Right lobe of liver (tissue), 6 donors: ENCODE data around the gene PPAN. TPM values are rescaled to one million over a fixed set of nuclear protein-coding genes. Genes with fewer than 3 reads are reported as not detected.

Experiments
- ATAC-seq, 4 donors: fragments of 200-7000 bp; cut with Tn5 transposase; one replicate each; pipeline ENCODE4 v1.9.1; 2020; ENCODE audit warnings: mild to moderate bottlenecking in 4 of 4, moderate library complexity in 4 of 4
- DNase-seq, 3 donors: peaks; one replicate each; pipeline ENCODE4 v3.0.0-alpha.2; 2020
- H3K27ac ChIP-seq, 3 donors: fragments of 200-600 bp; one replicate each; pipeline ENCODE4 v1.8.0; 2022
- H3K27me3 ChIP-seq, 2 donors: fragments of 200-600 bp; one replicate each; pipeline ENCODE4 v1.8.0; 2022
- H3K36me3 ChIP-seq, 4 donors: fragments of 200-600 bp; sonication (generic) in 1 of 4; one replicate each; pipeline versions ENCODE4 v1.5.1 to v1.8.0; 2017 to 2022; ENCODE audit warnings: control low read depth in 1 of 4
- H3K4me1 ChIP-seq, 4 donors: fragments of 200-600 bp; sonication (generic) in 1 of 4; one replicate each; pipeline versions ENCODE4 v1.5.1 to v1.8.0; 2017 to 2022; ENCODE audit warnings: control low read depth in 1 of 4
- H3K4me3 ChIP-seq, 3 donors: fragments of 200-600 bp; one replicate each; pipeline ENCODE4 v1.8.0; 2022
- H3K9me3 ChIP-seq, 4 donors: fragments of 200-600 bp; sonication (generic) in 1 of 4; one replicate each; pipeline versions ENCODE4 v1.5.1 to v1.8.0; 2017 to 2022; ENCODE audit warnings: control low read depth in 1 of 4
- POLR2A ChIP-seq: fragments of 450-650 bp; IDR thresholded peaks from one replicate; pipeline ENCODE4 v1.6.1; 2017; ENCODE audit warnings: antibody characterized with exemption, mild to moderate bottlenecking
- WGBS: methylation state at CpG from one replicate; pipeline ENCODE4 v1.1.6; 2018; ENCODE audit warnings: low coverage, low lambda C conversion rate; ENCODE audit not compliant: insufficient coverage; ENCODE audit errors: missing lambda C conversion rate; 5-methylcytosine and 5-hydroxymethylcytosine counted together
- intact Hi-C, 2 donors: fragments of 100-400 bp; cut with DNase I; formaldehyde crosslinking; loops; one replicate each; pipeline versions ENCODE4 v1.11.2 to v1.14.1; 2022
- total RNA-seq, 6 experiments: library from RNA; depleted of rRNA in 2 of 6; stranded (reverse); fragments of >200 nt in 2 of 6; fragmentation: NEBNext Ultra II Directional in 3 of 6; extraction: Animal tissue kit (Norgen Biotek cat#: 25700) in 3 of 6; gene quantifications; one replicate each; pipeline versions ENCODE4 v1.1.0 to v1.2.4, GENCODE V29; 2016 to 2023
- TF ChIP-seq, protein P1 (sequence below), 4 donors: fragments of 200-600 bp in 3 of 4; fragments of 450-650 bp in 1 of 4; IDR thresholded peaks; one replicate each; pipeline versions ENCODE4 v1.5.1 to v1.8.0; 2016 to 2022; ENCODE audit warnings: antibody characterized with exemption in 4 of 4, mild to moderate bottlenecking in 2 of 4
- donor health status: DM: no; HTN: yes; CAD: no.
- donor health status: DM: no; HTN: no; CAD: no.
- donor health status: DM: no; HTN: no; CAD: no.
- donor health status: DM: no; HTN: yes; CAD: no.
- donor health status: DM: no; HTN: yes; CAD: no.

The PPAN gene
- total RNA-seq, 6 experiments from 2014 or later, result 11.2 to 19.9 (median 18.4) TPM

DNA sequence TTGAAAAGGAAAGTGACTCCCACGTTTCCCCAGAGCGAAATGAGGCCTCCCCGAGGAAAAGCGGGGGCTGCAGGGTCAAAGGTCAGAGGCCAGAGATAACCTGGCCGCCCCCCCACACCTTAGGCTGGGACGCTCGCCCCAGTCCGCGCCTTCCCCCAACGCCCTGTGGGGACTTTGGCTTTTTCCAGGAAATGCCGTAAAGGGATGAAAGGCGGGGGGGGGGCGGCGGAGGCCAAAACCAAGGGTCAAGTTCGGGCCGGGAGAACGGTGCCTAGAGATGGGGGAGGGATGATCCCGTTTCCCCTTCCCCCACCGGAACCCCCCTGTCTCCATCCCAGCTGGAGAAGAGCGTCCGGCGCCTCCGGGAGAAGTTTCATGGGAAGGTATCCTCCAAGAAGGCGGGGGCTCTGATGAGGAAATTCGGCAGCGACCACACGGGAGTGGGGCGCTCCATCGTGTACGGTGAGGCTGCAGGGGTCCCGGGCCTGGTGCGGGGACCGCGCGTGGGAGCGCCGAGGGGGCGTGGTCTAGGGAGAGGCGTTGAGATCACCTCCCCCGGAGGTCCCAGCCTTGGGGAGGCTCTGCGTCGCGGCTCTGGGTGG lies 19.5 kb upstream of the PPAN start:
- DNase-seq, result peak; percentile 81 to 84 (median 84)
- intact Hi-C loops, result no loop called here
- 0% methylated on average over 12 of the region's 43 CpGs for WGBS

DNA sequence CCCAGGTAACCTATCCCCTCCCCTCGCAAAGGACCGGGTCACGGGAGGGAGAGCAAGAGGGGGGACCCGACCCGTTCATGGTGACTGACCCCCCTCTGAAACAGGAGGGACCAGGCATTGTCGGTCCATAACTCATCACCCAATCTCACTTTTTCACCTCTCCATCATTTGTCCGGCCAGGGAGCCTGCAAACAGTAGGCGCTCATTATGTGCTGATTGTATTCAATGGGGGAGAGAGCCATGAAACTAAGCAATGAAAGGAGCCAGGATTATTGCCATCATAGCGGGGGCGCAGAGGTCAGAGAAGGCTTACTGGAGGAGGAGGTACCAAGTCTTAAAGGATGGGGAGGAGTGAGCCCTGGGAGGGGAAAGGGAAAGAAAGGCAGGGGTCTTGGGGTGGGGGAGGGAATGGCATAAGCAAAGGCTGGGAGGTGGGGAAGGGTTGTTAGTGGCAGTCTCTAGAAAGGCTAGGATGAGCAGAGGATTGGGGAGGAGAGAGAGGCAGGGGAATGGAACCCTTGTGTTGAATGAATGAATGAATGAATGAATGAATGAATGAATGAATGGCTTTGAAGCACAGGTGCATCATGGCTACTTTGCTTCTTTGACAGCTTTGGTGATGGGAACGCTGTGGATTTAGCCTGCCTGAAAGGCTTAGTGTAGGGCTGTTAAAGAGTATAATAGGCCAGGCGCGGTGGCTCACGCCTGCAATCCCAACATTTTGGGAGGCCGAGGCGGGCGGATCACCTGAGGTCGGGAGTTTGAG lies 18.7 kb upstream of the PPAN start:
- ATAC-seq (no peak), DNase-seq (no peak)
- peak overlapping the region; percentile 96 to 100 (median 99) for H3K4me3 ChIP-seq
- peak overlapping the region in 2 of 3 donors; percentile 97 for H3K27ac ChIP-seq
- intact Hi-C loops, result no loop called here
- H3K4me1 ChIP-seq, result peaks cover 0 to 33% (median 8%) of the 10 kb centered on the region in 4 donors
- H3K27me3 ChIP-seq, result no peaks in the 10 kb centered on the region
- H3K9me3 ChIP-seq, result no peaks in the 10 kb centered on the region
- 94% methylated on average over 5 of the region's 18 CpGs for WGBS
- no peak for TF ChIP-seq POLR2A
- TF ChIP-seq, protein P1, sequence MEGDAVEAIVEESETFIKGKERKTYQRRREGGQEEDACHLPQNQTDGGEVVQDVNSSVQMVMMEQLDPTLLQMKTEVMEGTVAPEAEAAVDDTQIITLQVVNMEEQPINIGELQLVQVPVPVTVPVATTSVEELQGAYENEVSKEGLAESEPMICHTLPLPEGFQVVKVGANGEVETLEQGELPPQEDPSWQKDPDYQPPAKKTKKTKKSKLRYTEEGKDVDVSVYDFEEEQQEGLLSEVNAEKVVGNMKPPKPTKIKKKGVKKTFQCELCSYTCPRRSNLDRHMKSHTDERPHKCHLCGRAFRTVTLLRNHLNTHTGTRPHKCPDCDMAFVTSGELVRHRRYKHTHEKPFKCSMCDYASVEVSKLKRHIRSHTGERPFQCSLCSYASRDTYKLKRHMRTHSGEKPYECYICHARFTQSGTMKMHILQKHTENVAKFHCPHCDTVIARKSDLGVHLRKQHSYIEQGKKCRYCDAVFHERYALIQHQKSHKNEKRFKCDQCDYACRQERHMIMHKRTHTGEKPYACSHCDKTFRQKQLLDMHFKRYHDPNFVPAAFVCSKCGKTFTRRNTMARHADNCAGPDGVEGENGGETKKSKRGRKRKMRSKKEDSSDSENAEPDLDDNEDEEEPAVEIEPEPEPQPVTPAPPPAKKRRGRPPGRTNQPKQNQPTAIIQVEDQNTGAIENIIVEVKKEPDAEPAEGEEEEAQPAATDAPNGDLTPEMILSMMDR (IDR thresholded peaks at IDR 0.05), result no peak
- H3K36me3 ChIP-seq, result peaks cover under 1 to 18% (median 9%) of the 10 kb centered on the region in 4 donors

More for the DNA sequence above, 19.5 kb upstream of the PPAN start:
- peak; percentile 55 to 61 (median 60) for ATAC-seq
- Histone ChIP-seq H3K36me3 (peaks cover 0 to 12% (median 5%) of the 10 kb centered on the region in 4 donors), H3K27ac (peak overlapping the region; percentile 90 to 97 (median 97)), H3K9me3 (no peaks in the 10 kb centered on the region), H3K4me3 (peak overlapping the region; percentile 96 to 100 (median 99)), H3K4me1 (peaks cover 0 to 26% (median 4%) of the 10 kb centered on the region in 4 donors), H3K27me3 (no peaks in the 10 kb centered on the region)
- TF ChIP-seq POLR2A, result no peak
- TF ChIP-seq, protein P1 (IDR thresholded peaks at IDR 0.05), result no peak

DNA sequence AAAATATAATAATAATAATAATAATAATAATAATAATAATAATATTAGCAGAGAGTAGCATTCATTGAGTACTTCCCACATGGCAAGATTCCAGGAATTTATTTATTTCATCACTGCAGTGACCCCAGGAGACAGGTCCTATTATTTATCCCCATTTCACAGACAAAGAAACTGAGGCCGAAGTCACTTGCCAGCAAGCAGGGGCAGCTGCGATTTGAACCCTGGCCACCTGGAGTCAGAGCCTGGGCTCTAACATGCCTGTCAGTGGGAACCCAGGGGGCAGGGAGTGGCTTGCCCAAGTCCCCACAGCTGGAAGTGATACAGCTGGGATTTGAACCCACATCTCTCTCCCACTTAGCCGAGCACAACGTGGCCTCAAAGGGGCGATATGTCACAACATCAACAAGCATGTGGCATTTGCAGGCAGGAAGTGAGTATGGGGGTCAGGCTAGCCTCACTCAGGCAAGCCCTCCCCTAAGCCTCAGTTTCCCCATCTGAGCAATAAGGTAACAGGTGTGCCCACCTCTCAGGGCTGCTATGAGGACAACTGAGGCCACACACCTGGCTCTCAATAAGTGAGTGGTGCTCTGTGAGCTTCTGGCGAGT lies 17.1 kb upstream of the PPAN start:
- peaks cover 5 to 24% (median 10%) of the 10 kb centered on the region in 4 donors for H3K36me3 ChIP-seq
- no peak for ATAC-seq
- no peaks in the 10 kb centered on the region for H3K27me3 ChIP-seq
- intact Hi-C loops, result no loop called here
- H3K9me3 ChIP-seq, result no peaks in the 10 kb centered on the region
- no peak for DNase-seq
- peaks cover 0 to 37% (median 9%) of the 10 kb centered on the region in 4 donors for H3K4me1 ChIP-seq
- no peak overlapping the region for H3K4me3 ChIP-seq
- WGBS, result 63% methylated on average over 1 of the region's 6 CpGs
- TF ChIP-seq, protein P1 (IDR thresholded peaks at IDR 0.05), result no peak
- no peak overlapping the region for H3K27ac ChIP-seq

DNA sequence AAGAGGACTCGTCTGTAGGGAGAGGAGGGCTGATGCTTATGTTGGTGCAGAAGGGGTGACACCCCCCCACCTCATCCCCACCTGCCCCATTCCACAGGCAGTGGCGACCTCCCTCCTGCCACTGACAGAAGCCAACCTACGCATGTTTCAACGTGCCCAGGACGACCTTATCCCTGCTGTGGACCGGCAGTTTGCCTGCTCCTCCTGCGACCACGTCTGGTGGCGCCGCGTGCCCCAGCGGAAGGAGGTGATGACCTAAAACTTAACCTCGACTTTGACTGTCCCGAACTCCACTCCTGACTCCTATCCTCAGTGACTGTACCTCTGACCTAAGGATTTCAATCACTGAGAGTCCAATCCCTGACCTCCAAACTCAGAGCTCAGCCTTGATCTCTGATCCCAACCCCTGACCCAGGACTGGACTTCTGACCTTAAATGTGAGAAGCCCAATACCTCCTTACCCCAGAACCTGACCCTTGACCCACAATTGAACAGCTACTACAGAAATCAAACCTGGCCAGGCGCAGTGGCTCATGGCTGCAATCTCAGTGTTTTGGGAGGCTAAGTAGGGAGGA lies 16.3 kb upstream of the PPAN start:
- Histone ChIP-seq H3K36me3 (peaks cover 5 to 24% (median 10%) of the 10 kb centered on the region in 4 donors), H3K4me3 (no peak overlapping the region), H3K9me3 (no peaks in the 10 kb centered on the region), H3K4me1 (peaks cover 0 to 41% (median 12%) of the 10 kb centered on the region in 4 donors), H3K27me3 (no peaks in the 10 kb centered on the region), H3K27ac (peak overlapping the region in 2 of 3 donors; percentile 53 to 65)
- DNase-seq, result no peak
- no peak for TF ChIP-seq POLR2A
- TF ChIP-seq, protein P1 (IDR thresholded peaks at IDR 0.05), result no peak
- ATAC-seq, result peak in 3 of 4 donors; percentile 2 to 40 (median 3)
- intact Hi-C loops, result no loop called here
- 37% methylated on average over 7 of the region's 15 CpGs for WGBS
